Measurements from ENCODE around the gene PWP2. TPM values are rescaled to one million over a fixed set of nuclear protein-coding genes. Genes with fewer than 3 reads are reported as not detected.
"Not testable (repeated sequence)": the region's sequence is repeated elsewhere in the genome, so short reads cannot be mapped to it uniquely, and the experiment has no call there.

Gene PWP2
- 9.3 TPM for polyA plus RNA-seq
- long read RNA-seq, donor 1, partial matches to known transcripts: 0 of 1 reads
- long read RNA-seq, donor 1, other reads (novel, unspliced or antisense): 0 of 1 reads
- long read RNA-seq, donor 2, partial matches to known transcripts: 0 of 2 reads
- long read RNA-seq, donor 2, other reads (novel, unspliced or antisense): 0 of 2 reads
- long read RNA-seq, donor 3: 0 reads
- long read RNA-seq, donor 4: 0 reads
- long read RNA-seq, donor 5, partial matches to known transcripts: 0 of 1 reads
- long read RNA-seq, donor 5, other reads (novel, unspliced or antisense): 0 of 1 reads
- long read RNA-seq, donor 6: 0 reads
- long read RNA-seq, donor 7, partial matches to known transcripts: 0 of 2 reads
- long read RNA-seq, donor 7, other reads (novel, unspliced or antisense): 0 of 2 reads
- long read RNA-seq, donor 8, partial matches to known transcripts: 0 of 1 reads
- long read RNA-seq, donor 8, other reads (novel, unspliced or antisense): 0 of 1 reads
- long read RNA-seq, donor 9: 0 reads
- long read RNA-seq, donor 10: 0 reads
- long read RNA-seq, donor 11: 0 reads

GRCh38 chr21:44107026-44107501 is at the start of gene PWP2:
Gene PWP2 (plus strand): TSS chr21:44107399. CDS start chr21:44107417, 18 bp downstream.
- not testable (repeated sequence) for H3K36me3 ChIP-seq (ENCODE audit: control insufficient read depth, insufficient read depth, low read length); H3K9me3 ChIP-seq (ENCODE audit: control insufficient read depth, low read depth, low read length); DNase-seq; H3K27ac ChIP-seq (ENCODE audit: low read length); H3K27me3 ChIP-seq (ENCODE audit: control insufficient read depth, insufficient read depth, low read length); H3K4me1 ChIP-seq (ENCODE audit: control insufficient read depth, insufficient read depth, low read length)
- no CpG with 5 or more reads among the region's 66 CpGs for WGBS (ENCODE audit: insufficient coverage, low lambda C conversion rate)
- H3K4me3 ChIP-seq (ENCODE audit: low read length): peak within 1 kb of the TSS; percentile 6

- H3K4me1 ChIP-seq (ENCODE audit: control insufficient read depth, insufficient read depth, low read length): no peaks in the 10 kb centered on the region
- no peak overlapping the region for H3K27ac ChIP-seq (ENCODE audit: low read length)
- WGBS (ENCODE audit: insufficient coverage, low lambda C conversion rate): 100% methylated on average over 6 of the region's 15 CpGs
- H3K27me3 ChIP-seq (ENCODE audit: control insufficient read depth, insufficient read depth, low read length): no peaks in the 10 kb centered on the region
- peaks cover 61% of the 10 kb centered on the region for H3K36me3 ChIP-seq (ENCODE audit: control insufficient read depth, insufficient read depth, low read length)
- H3K4me3 ChIP-seq (ENCODE audit: low read length): no peak overlapping the region
- no peaks in the 10 kb centered on the region for H3K9me3 ChIP-seq (ENCODE audit: control insufficient read depth, low read depth, low read length)
- DNase-seq: no peak
These were observed 49.1 kb upstream of the PWP2 start for GRCh38 chr21:44057960-44058651.

- no peaks in the 10 kb centered on the region for H3K9me3 ChIP-seq (ENCODE audit: control insufficient read depth, low read depth, low read length)
- no peak overlapping the region for H3K27ac ChIP-seq (ENCODE audit: low read length)
- no peak for DNase-seq
- no peaks in the 10 kb centered on the region for H3K4me1 ChIP-seq (ENCODE audit: control insufficient read depth, insufficient read depth, low read length)
- peaks cover 63% of the 10 kb centered on the region for H3K36me3 ChIP-seq (ENCODE audit: control insufficient read depth, insufficient read depth, low read length)
- no peaks in the 10 kb centered on the region for H3K27me3 ChIP-seq (ENCODE audit: control insufficient read depth, insufficient read depth, low read length)
- no CpG with 5 or more reads among the region's 12 CpGs for WGBS (ENCODE audit: insufficient coverage, low lambda C conversion rate)
- no peak overlapping the region for H3K4me3 ChIP-seq (ENCODE audit: low read length)
These were observed 48.6 kb upstream of the PWP2 start for GRCh38 chr21:44058652-44058964.

- DNase-seq: no peak
- H3K27me3 ChIP-seq (ENCODE audit: control insufficient read depth, insufficient read depth, low read length): no peaks in the 10 kb centered on the region
- no peak overlapping the region for H3K4me3 ChIP-seq (ENCODE audit: low read length)
- no peak overlapping the region for H3K27ac ChIP-seq (ENCODE audit: low read length)
- 95% methylated on average over 8 of the region's 17 CpGs for WGBS (ENCODE audit: insufficient coverage, low lambda C conversion rate)
- no peaks in the 10 kb centered on the region for H3K4me1 ChIP-seq (ENCODE audit: control insufficient read depth, insufficient read depth, low read length)
- H3K9me3 ChIP-seq (ENCODE audit: control insufficient read depth, low read depth, low read length): no peaks in the 10 kb centered on the region
- peaks cover 66% of the 10 kb centered on the region for H3K36me3 ChIP-seq (ENCODE audit: control insufficient read depth, insufficient read depth, low read length)
These were observed 48.2 kb upstream of the PWP2 start for GRCh38 chr21:44058981-44059380.

- 83% methylated on average over 2 of the region's 4 CpGs for WGBS (ENCODE audit: insufficient coverage, low lambda C conversion rate)
- Histone ChIP-seq H3K27me3 (ENCODE audit: control insufficient read depth, insufficient read depth, low read length) (no peaks in the 10 kb centered on the region), H3K4me1 (ENCODE audit: control insufficient read depth, insufficient read depth, low read length) (no peaks in the 10 kb centered on the region), H3K27ac (ENCODE audit: low read length) (no peak overlapping the region), H3K4me3 (ENCODE audit: low read length) (no peak overlapping the region), H3K36me3 (ENCODE audit: control insufficient read depth, insufficient read depth, low read length) (peaks cover 70% of the 10 kb centered on the region), H3K9me3 (ENCODE audit: control insufficient read depth, low read depth, low read length) (no peaks in the 10 kb centered on the region)
- DNase-seq: no peak
These were observed 47.5 kb upstream of the PWP2 start for GRCh38 chr21:44059710-44060109.

GRCh38 chr21:44062380-44062779 is 44.8 kb upstream of the PWP2 start:
- no peak for DNase-seq
- H3K4me1 ChIP-seq (ENCODE audit: control insufficient read depth, insufficient read depth, low read length): no peaks in the 10 kb centered on the region
- no CpG with 5 or more reads among the region's 7 CpGs for WGBS (ENCODE audit: insufficient coverage, low lambda C conversion rate)
- H3K4me3 ChIP-seq (ENCODE audit: low read length): no peak overlapping the region
- H3K36me3 ChIP-seq (ENCODE audit: control insufficient read depth, insufficient read depth, low read length): peaks cover 68% of the 10 kb centered on the region
- no peaks in the 10 kb centered on the region for H3K27me3 ChIP-seq (ENCODE audit: control insufficient read depth, insufficient read depth, low read length)
- H3K27ac ChIP-seq (ENCODE audit: low read length): no peak overlapping the region
- H3K9me3 ChIP-seq (ENCODE audit: control insufficient read depth, low read depth, low read length): no peaks in the 10 kb centered on the region

- Histone ChIP-seq H3K27me3 (ENCODE audit: control insufficient read depth, insufficient read depth, low read length) (no peaks in the 10 kb centered on the region), H3K27ac (ENCODE audit: low read length) (no peak overlapping the region), H3K4me3 (ENCODE audit: low read length) (no peak overlapping the region), H3K36me3 (ENCODE audit: control insufficient read depth, insufficient read depth, low read length) (peaks cover 67% of the 10 kb centered on the region), H3K9me3 (ENCODE audit: control insufficient read depth, low read depth, low read length) (no peaks in the 10 kb centered on the region), H3K4me1 (ENCODE audit: control insufficient read depth, insufficient read depth, low read length) (no peaks in the 10 kb centered on the region)
- no CpG with 5 or more reads among the region's 19 CpGs for WGBS (ENCODE audit: insufficient coverage, low lambda C conversion rate)
- DNase-seq: no peak
These were observed 43.9 kb upstream of the PWP2 start for GRCh38 chr21:44063151-44063912.

- H3K36me3 ChIP-seq (ENCODE audit: control insufficient read depth, insufficient read depth, low read length): peaks cover 62% of the 10 kb centered on the region
- no CpG with 5 or more reads among the region's 13 CpGs for WGBS (ENCODE audit: insufficient coverage, low lambda C conversion rate)
- no peaks in the 10 kb centered on the region for H3K4me1 ChIP-seq (ENCODE audit: control insufficient read depth, insufficient read depth, low read length)
- H3K27ac ChIP-seq (ENCODE audit: low read length): peak overlapping the region; percentile 19
- DNase-seq: no peak
- H3K4me3 ChIP-seq (ENCODE audit: low read length): no peak overlapping the region
- no peaks in the 10 kb centered on the region for H3K9me3 ChIP-seq (ENCODE audit: control insufficient read depth, low read depth, low read length)
- no peaks in the 10 kb centered on the region for H3K27me3 ChIP-seq (ENCODE audit: control insufficient read depth, insufficient read depth, low read length)
These were observed 42.3 kb upstream of the PWP2 start for GRCh38 chr21:44064852-44065403.

GRCh38 chr21:44065428-44065827 is 41.8 kb upstream of the PWP2 start:
- Histone ChIP-seq H3K36me3 (ENCODE audit: control insufficient read depth, insufficient read depth, low read length) (peaks cover 63% of the 10 kb centered on the region), H3K4me3 (ENCODE audit: low read length) (no peak overlapping the region), H3K4me1 (ENCODE audit: control insufficient read depth, insufficient read depth, low read length) (no peaks in the 10 kb centered on the region), H3K27ac (ENCODE audit: low read length) (peak overlapping the region; percentile 19), H3K27me3 (ENCODE audit: control insufficient read depth, insufficient read depth, low read length) (no peaks in the 10 kb centered on the region), H3K9me3 (ENCODE audit: control insufficient read depth, low read depth, low read length) (no peaks in the 10 kb centered on the region)
- no CpG with 5 or more reads among the region's 9 CpGs for WGBS (ENCODE audit: insufficient coverage, low lambda C conversion rate)
- DNase-seq: peak in 1 of 2 donors; percentile 42

- Histone ChIP-seq H3K27ac (ENCODE audit: low read length) (no peak overlapping the region), H3K9me3 (ENCODE audit: control insufficient read depth, low read depth, low read length) (no peaks in the 10 kb centered on the region), H3K4me1 (ENCODE audit: control insufficient read depth, insufficient read depth, low read length) (no peaks in the 10 kb centered on the region), H3K4me3 (ENCODE audit: low read length) (no peak overlapping the region), H3K36me3 (ENCODE audit: control insufficient read depth, insufficient read depth, low read length) (peaks cover 68% of the 10 kb centered on the region), H3K27me3 (ENCODE audit: control insufficient read depth, insufficient read depth, low read length) (no peaks in the 10 kb centered on the region)
- no CpG with 5 or more reads among the region's 10 CpGs for WGBS (ENCODE audit: insufficient coverage, low lambda C conversion rate)
- no peak for DNase-seq
These were observed 41.1 kb upstream of the PWP2 start for GRCh38 chr21:44066116-44066515.

All from large intestine (tissue), 12 donors.